Measurements from ENCODE around the gene MUC4. TPM values are rescaled to one million over a fixed set of nuclear protein-coding genes. Genes with fewer than 3 reads are reported as not detected.

MUC4 gene
- total and polyA plus RNA-seq, 9 of the 15 experiments (the other 6 are each of a cell fraction or from before 2014, with no cell fraction given), result under 0.01 to 0.21 (median 0.10) TPM; not detected in 4

- no peak for TF ChIP-seq FOXP4 (CRISPR knock-in tag; IDR thresholded peaks at IDR 0.05; ENCODE audit: borderline replicate concordance)
- no peak for TF ChIP-seq PRDM10 (IDR thresholded peaks at IDR 0.05; ENCODE audit: partially characterized antibody)
- no peak for TF ChIP-seq MAFF (IDR thresholded peaks at IDR 0.05; ENCODE audit: low read length)
- TF ChIP-seq CCNT2 (IDR thresholded peaks at IDR 0.05; ENCODE audit: borderline replicate concordance, extremely low read depth, insufficient read length, low read depth, low read length), result no peak
- no peak for TF ChIP-seq ID3 (CRISPR knock-in tag; IDR thresholded peaks at IDR 0.05)
- TF ChIP-seq ID3 (tag; IDR thresholded peaks at IDR 0.05), result 0 out of 2 replicates have a peak, but pooled peaks have one; percentile 25
- no peak for TF ChIP-seq NUFIP1 (IDR thresholded peaks at IDR 0.05; ENCODE audit: partially characterized antibody)
Observed at GRCh38 chr3:195802261-195802701, 9.4 kb downstream of the MUC4 start (continued).

Measured in K562 (cell line).